Activated naive CD8-positive, alpha-beta T cell treated with anti-CD3 and anti-CD28 coated beads, Interleukin-2, amount 10 ng/mL, durations not matched to agents 7 days and 5 days (primary cell): Measurements from ENCODE around the gene ANP32D. TPM values are rescaled to one million over a fixed set of nuclear protein-coding genes. Genes with fewer than 3 reads are reported as not detected.
"Not testable (repeated sequence)": the region's sequence is repeated elsewhere in the genome, so short reads cannot be mapped to it uniquely, and the experiment has no call there.

Experiments
- ATAC-seq: fragments of 150-1000 bp; cut with Tn5 transposase; one replicate; pipeline ENCODE4 v1.10.0; 2021; ENCODE audit warnings: low read depth, moderate library complexity
- POLR2A ChIA-PET: fragments of 350-600 bp; sonication (Branson Sonifier 250); formaldehyde crosslinking; loops from one replicate; lab custom pipeline; 2021; ENCODE audit warnings: antibody characterized with exemption; lab: Charles Lee
- DNase-seq: peaks from one replicate; pipeline ENCODE4 v3.0.0; 2021
- H3K27ac Mint-ChIP-seq: one replicate; pipeline ENCODE4 v1.8.0; 2022; ENCODE audit warnings: mild to moderate bottlenecking, mixed read lengths
- H3K27me3 Mint-ChIP-seq: one replicate; pipeline ENCODE4 v1.8.0; 2022; ENCODE audit warnings: mild to moderate bottlenecking, moderate library complexity, mixed read lengths
- H3K36me3 Mint-ChIP-seq: one replicate; pipeline ENCODE4 v1.8.0; 2021; ENCODE audit warnings: mild to moderate bottlenecking, mixed read lengths
- H3K4me1 Mint-ChIP-seq: one replicate; pipeline ENCODE4 v1.8.0; 2021; ENCODE audit warnings: mixed read lengths
- H3K4me3 Mint-ChIP-seq: one replicate; pipeline ENCODE4 v1.8.0; 2022; ENCODE audit warnings: mild to moderate bottlenecking, moderate library complexity, mixed read lengths
- H3K9me3 Mint-ChIP-seq: one replicate; pipeline ENCODE4 v1.8.0; 2021; ENCODE audit warnings: mixed read lengths
- total RNA-seq, 2 experiments: library from RNA; stranded (reverse); gene quantifications; one replicate each; pipeline ENCODE4 v1.2.3, GENCODE V29; 2021

Gene ANP32D
- total RNA-seq, result not detected

DNA sequence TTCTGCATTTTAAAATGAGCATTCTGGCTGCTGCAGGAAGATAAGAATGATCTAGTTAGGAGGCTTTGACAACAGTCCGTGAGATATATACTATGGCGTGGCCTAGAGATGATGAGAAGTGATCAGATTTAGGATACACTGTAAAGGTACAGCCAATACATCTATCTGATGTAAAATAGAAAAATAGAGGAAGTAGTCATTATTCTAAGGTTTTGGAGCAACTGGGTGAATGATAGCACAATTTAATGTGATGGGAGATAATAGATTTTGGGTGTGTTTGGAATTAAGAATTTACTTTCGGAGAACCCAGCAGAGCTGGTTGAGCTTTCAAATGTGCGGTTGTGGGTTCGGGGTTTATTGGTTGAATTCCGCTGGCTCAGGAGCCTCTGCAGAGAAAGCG lies at the start of gene ANP32D:
ANP32D (plus strand) TSS at position 301 of the 400 bp plus-strand sequence. CDS start 106 bp downstream, outside the sequence.
- no peak for ATAC-seq
- DNase-seq, result no peak
- no peaks in the 10 kb centered on the region for H3K27me3 Mint-ChIP-seq
- peaks cover 4% of the 10 kb centered on the region for H3K36me3 Mint-ChIP-seq
- peaks cover 35% of the 10 kb centered on the region for H3K9me3 Mint-ChIP-seq
- H3K4me3 Mint-ChIP-seq, result no peak within 1 kb of the TSS
- no peaks in the 10 kb centered on the region for H3K4me1 Mint-ChIP-seq
- H3K27ac Mint-ChIP-seq, result no peak within 1 kb of the TSS
- POLR2A ChIA-PET, result no interaction called here

DNA sequence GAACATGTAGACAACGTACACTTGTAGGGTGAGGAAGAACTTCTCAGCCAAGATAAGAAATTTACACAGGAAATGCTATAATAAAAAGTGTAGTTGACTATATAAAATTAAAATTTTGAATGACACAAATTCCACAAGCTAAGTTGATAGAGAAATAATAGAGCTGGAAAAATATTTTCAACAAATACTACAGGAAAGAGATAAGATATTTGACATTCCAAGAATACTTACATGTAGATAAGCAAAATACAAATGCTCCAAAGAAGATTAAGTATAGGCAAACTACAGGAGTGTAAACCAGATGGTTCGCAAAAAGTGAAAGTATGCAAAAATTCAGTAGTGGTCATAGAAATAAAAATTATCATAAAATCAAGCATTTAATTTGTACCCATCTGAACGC lies 49.2 kb upstream of the ANP32D start:
- H3K27me3 Mint-ChIP-seq, result peaks cover 3% of the 10 kb centered on the region
- H3K4me3 Mint-ChIP-seq, result no peak overlapping the region
- POLR2A ChIA-PET, result no interaction called here
- H3K4me1 Mint-ChIP-seq, result peaks cover 2% of the 10 kb centered on the region
- DNase-seq, result no peak
- no peaks in the 10 kb centered on the region for H3K36me3 Mint-ChIP-seq
- H3K27ac Mint-ChIP-seq, result no peak overlapping the region
- no peak for ATAC-seq
- peaks cover 2% of the 10 kb centered on the region for H3K9me3 Mint-ChIP-seq

DNA sequence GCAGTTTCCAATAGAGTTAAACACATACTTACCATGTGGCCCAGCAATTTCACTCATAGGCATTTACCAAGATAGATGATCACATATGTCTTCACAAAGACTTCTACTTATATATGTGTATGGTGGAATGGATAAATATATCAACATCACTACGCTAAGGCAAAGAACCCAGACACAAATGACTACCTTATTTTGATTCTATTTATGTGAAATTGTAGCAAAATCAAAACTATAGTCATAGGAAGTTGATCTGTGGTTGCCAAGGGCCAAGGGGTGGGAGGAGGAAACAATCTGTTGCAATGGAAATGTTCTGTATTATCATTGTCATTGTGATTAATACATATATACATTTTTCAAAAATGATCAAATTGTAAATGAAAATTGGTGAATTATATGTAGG lies 47.7 kb upstream of the ANP32D start:
- Mint-ChIP-seq H3K4me1 (peaks cover 2% of the 10 kb centered on the region), H3K27me3 (peaks cover 7% of the 10 kb centered on the region), H3K4me3 (no peak overlapping the region), H3K36me3 (no peaks in the 10 kb centered on the region), H3K9me3 (peaks cover 6% of the 10 kb centered on the region), H3K27ac (no peak overlapping the region)
- DNase-seq, result no peak
- POLR2A ChIA-PET, result no interaction called here
- no peak for ATAC-seq

DNA sequence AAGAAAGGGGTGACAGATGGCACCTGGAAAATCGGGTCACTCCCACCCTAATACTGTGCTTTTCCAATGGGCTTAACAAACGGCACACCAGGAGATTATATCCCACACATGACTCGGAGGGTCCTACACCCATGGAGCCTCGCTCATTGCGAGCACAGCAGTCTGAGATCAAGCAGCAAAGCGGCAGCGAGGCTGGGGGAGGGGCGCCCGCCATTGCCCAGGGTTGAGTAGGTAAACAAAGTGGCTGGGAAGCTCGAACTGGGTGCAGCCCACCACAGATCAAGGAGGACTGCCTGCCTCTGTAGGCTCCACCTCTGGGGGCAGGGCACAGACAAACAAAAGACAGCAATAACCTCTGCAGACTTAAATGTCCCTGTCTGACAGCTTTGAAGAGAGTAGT lies 38.3 kb upstream of the ANP32D start:
- H3K4me3 Mint-ChIP-seq, H3K9me3 Mint-ChIP-seq, DNase-seq, H3K36me3 Mint-ChIP-seq, H3K4me1 Mint-ChIP-seq, H3K27ac Mint-ChIP-seq, H3K27me3 Mint-ChIP-seq, ATAC-seq, POLR2A ChIA-PET: not testable (repeated sequence)

DNA sequence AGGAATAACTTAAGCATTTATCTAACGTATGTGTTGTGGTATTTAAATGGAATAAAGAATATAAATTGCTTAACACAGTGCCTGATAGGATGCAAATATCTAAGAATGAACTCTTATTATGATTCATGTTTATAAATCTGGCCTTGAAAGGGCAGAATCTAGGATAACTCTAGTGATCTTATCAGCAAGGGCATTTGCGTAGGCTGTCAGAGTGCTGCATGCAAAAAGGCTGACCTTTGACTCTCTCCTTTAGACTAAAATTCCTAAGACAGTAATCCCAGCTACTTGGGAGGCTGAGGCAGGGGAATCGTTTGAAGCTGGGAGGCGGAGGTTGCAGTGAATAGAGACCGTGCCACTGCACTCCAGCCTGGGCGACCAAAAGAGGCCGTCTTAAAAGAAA lies 31.3 kb upstream of the ANP32D start:
- no peak for ATAC-seq
- H3K27ac Mint-ChIP-seq, result no peak overlapping the region
- H3K36me3 Mint-ChIP-seq, result peaks cover 2% of the 10 kb centered on the region
- POLR2A ChIA-PET, result no interaction called here
- H3K4me1 Mint-ChIP-seq, result no peaks in the 10 kb centered on the region
- no peak overlapping the region for H3K4me3 Mint-ChIP-seq
- DNase-seq, result no peak
- H3K9me3 Mint-ChIP-seq, result peaks cover 3% of the 10 kb centered on the region
- no peaks in the 10 kb centered on the region for H3K27me3 Mint-ChIP-seq

DNA sequence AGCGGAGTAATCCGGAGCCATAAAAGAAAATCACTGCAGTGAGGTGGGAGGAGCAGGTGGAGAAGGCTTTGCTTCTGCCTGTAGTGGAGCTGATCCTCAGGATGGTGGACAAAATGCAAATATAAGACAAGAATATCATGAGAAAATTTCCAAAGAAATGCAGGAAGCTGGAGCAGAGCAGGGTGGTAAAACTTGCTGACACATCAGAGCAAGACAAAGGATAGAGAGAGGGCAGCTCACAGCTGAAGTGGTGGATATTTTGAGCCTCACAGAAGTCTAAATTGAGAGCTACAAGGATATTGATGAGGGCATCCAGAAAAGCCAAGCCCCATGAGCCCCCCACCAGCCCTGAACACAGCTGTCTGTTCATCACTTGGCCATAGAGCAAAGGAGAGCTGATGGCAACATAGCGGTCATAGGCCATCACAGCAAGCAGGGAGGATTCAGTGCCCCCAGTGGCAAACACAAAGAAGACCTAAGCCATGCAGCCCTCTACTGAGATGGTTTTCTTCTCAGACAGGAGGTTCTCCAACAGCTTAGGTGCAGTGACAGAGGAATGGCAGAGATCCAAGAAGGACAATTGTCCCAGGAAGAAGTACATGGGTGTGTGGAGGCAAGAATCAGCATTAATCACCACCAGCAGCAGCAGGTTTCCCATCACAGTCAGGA lies 30.0 kb upstream of the ANP32D start:
- POLR2A ChIA-PET, result no interaction called here
- Mint-ChIP-seq H3K27ac (no peak overlapping the region), H3K4me3 (no peak overlapping the region), H3K27me3 (no peaks in the 10 kb centered on the region), H3K9me3 (no peaks in the 10 kb centered on the region), H3K36me3 (peaks cover 2% of the 10 kb centered on the region), H3K4me1 (no peaks in the 10 kb centered on the region)
- DNase-seq (no peak), ATAC-seq (no peak)

DNA sequence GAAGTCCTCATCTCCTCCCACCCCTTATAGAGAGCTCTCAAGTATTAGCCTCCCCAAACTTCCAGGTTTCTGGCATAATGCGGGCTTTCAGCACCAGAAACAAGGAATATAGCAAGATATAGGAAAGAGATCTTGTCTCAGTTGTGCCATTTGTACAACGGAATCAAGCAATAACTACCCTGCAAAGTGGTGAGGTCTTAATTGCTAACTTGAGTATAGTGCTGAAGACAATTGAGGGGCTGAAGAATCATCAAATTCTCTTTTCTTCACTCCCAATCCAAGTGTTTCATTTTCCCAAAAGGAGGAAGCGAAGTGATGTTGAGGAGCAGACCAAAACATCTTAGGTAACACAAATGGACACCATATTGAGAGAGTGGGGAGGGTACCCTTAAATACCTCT lies 26.8 kb upstream of the ANP32D start:
- ATAC-seq (no peak), DNase-seq (no peak)
- POLR2A ChIA-PET, result no interaction called here
- Mint-ChIP-seq H3K9me3 (peaks cover 11% of the 10 kb centered on the region), H3K27me3 (no peaks in the 10 kb centered on the region), H3K27ac (no peak overlapping the region), H3K4me1 (no peaks in the 10 kb centered on the region), H3K36me3 (no peaks in the 10 kb centered on the region), H3K4me3 (no peak overlapping the region)

DNA sequence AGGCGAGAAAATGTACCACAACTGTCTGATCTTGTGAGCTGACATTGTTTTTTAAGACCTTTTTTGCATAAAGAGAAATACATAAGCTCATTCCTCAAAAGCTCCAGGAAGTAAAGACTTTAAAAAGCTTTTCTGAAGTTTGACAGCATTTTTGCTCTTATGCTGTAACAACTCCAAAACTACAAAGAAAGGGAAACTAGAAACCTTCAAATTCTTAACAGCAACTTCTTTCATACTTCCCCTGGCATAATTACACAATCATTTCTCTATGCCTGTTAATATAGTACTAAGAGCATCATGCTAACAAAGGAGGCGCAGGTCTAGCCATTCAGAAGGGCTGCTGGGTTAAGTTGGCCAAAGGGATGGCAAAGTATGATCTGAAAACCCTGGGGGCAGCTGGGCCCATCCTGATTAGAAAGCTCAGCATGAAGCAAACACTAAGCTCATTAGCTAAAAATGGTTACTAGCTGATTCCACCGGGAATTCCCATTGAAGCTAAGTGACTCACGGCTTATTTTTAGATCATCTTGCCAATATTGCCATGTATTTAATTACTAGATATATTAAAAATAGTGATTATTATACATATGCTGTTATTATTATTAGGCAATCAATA lies 26.1 kb upstream of the ANP32D start:
- Mint-ChIP-seq H3K4me3 (no peak overlapping the region), H3K9me3 (peaks cover 12% of the 10 kb centered on the region), H3K27ac (no peak overlapping the region), H3K27me3 (peaks cover 1% of the 10 kb centered on the region), H3K4me1 (no peaks in the 10 kb centered on the region), H3K36me3 (no peaks in the 10 kb centered on the region)
- ATAC-seq (no peak), DNase-seq (no peak)
- POLR2A ChIA-PET, result no interaction called here

DNA sequence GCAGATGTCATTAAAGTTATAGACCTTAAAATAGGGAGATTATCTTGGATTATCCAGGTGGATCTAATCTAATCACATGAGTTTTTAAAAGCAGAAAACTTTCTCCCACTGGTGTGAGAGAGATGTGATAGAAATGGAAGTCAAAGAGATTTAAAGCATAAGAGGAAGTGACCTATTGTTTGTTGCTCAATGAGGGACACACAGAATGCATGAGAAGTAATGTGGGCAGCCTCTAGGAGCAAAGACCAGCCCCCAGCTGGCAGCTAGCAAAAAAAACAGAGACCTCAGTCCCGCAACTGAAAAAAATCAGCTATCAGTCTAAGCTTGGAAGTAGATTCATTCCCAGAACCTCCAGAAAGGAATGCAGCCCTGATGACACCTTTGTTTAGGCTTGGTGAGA lies 24.6 kb upstream of the ANP32D start:
- Mint-ChIP-seq H3K36me3 (no peaks in the 10 kb centered on the region), H3K27me3 (peaks cover 4% of the 10 kb centered on the region), H3K4me1 (no peaks in the 10 kb centered on the region), H3K27ac (no peak overlapping the region), H3K4me3 (no peak overlapping the region), H3K9me3 (peaks cover 12% of the 10 kb centered on the region)
- ATAC-seq, result no peak
- POLR2A ChIA-PET, result no interaction called here
- DNase-seq, result no peak

DNA sequence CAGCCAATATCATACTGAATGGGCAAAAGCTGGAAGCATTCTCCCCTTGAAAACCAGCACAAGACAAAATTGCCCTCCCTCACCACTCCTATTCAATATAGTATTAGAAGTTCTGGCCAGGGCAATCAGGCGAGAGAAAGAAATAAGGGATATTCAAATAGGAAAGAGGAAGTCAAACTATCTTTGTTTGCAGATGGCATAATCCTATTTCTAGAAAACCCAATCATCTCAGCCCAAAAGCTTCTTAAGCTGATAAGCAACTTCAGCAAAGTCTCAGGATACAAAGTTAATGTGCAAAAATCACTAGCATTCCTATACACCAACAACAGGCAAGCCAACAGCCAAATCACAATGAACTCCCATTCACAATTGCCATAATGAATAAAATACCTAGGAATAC lies 21.0 kb upstream of the ANP32D start:
- ATAC-seq (no peak), DNase-seq (no peak)
- no peak overlapping the region for H3K27ac Mint-ChIP-seq
- peaks cover 4% of the 10 kb centered on the region for H3K27me3 Mint-ChIP-seq
- H3K4me1 Mint-ChIP-seq, result no peaks in the 10 kb centered on the region
- H3K4me3 Mint-ChIP-seq, result no peak overlapping the region
- H3K9me3 Mint-ChIP-seq, result peaks cover 12% of the 10 kb centered on the region
- POLR2A ChIA-PET, result no interaction called here
- H3K36me3 Mint-ChIP-seq, result no peaks in the 10 kb centered on the region

DNA sequence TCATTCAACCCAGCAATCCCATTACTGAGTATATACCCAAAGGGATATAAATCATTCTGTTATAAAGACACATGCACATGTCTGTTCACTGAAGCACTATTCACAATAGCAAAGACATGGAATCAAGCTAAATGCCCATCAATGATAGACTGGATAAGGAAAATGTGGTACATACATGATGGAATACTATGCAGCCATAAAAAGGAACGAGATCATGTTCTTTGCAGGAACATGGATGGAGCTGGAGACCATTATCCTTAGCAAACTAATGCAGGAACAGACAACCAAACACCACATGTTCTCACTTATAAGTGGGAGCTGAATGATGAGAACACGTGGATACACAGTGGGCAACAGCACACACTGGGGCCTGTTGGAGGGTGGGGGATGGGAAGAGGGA lies 19.4 kb upstream of the ANP32D start:
- H3K4me3 Mint-ChIP-seq, H3K4me1 Mint-ChIP-seq, POLR2A ChIA-PET, DNase-seq, ATAC-seq, H3K27ac Mint-ChIP-seq, H3K36me3 Mint-ChIP-seq, H3K27me3 Mint-ChIP-seq: not testable (repeated sequence)
- H3K9me3 Mint-ChIP-seq, result peaks cover 12% of the 10 kb centered on the region

DNA sequence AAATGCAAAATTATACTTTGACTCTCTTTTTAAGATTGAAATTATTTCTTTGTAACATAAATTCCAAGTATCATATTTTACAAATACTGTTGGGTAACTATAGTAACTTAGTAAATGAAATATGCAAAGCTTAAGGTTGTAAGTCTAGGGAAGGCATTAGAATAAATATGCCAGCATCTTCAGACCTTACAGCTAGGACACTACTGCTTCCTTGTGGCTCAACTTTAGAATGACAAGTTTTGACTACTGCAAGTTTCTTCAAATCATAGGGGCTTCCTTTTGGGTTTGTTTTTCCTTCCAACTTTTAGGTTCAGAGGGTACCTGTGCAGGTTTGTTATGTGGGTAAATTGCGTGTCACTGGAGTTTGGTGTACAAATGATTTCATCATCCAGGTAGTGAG lies 17.7 kb upstream of the ANP32D start:
- H3K36me3 Mint-ChIP-seq, result no peaks in the 10 kb centered on the region
- H3K4me1 Mint-ChIP-seq, result no peaks in the 10 kb centered on the region
- peaks cover 4% of the 10 kb centered on the region for H3K27me3 Mint-ChIP-seq
- ATAC-seq (no peak), DNase-seq (no peak)
- no peak overlapping the region for H3K27ac Mint-ChIP-seq
- H3K9me3 Mint-ChIP-seq, result peaks cover 6% of the 10 kb centered on the region
- POLR2A ChIA-PET, result no interaction called here
- H3K4me3 Mint-ChIP-seq, result no peak overlapping the region

DNA sequence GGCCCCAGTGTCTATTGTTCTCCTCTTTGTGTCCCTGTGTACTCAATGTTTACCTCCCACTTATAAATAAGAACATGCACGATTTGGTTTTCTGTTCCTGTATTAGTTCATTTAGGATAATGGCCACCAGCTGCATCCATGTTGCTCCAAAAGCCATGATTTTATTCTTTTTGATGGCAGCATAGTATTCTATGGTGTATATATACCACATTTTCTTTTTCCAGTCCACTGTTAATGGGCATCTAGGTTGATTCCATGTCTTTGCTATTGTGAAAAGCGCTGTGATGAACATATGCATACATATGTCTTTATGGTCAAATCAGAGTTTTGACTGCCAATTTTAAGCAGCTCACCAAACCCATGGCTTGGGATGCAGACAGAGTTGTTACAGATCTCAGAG lies 17.2 kb upstream of the ANP32D start:
- Mint-ChIP-seq H3K9me3 (peaks cover 3% of the 10 kb centered on the region), H3K36me3 (no peaks in the 10 kb centered on the region), H3K27me3 (peaks cover 4% of the 10 kb centered on the region), H3K4me3 (no peak overlapping the region), H3K4me1 (no peaks in the 10 kb centered on the region), H3K27ac (no peak overlapping the region)
- ATAC-seq, result no peak
- no peak for DNase-seq
- POLR2A ChIA-PET, result no interaction called here

DNA sequence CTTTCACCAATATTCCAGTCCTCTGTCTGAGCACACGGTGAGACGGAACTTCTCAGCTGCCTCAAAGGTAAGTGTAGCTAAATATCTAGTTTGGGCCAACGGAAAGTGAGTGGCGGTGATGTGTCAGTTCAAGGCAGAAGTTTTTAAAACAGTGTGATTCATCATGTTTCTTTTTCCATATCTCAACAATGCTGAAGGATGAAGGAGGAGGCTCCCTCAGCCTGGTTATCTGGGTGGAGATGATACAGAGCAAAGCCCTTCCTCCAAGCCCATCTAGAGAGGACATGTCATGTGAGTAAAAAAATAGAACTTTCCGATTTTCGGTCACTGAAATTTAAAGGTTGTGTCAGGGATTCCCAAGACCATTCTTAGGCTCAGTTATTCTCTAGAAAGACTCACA lies 13.1 kb upstream of the ANP32D start:
- ATAC-seq, result no peak
- no peak for DNase-seq
- peaks cover 1% of the 10 kb centered on the region for H3K9me3 Mint-ChIP-seq
- no peaks in the 10 kb centered on the region for H3K4me1 Mint-ChIP-seq
- POLR2A ChIA-PET, result no interaction called here
- no peak overlapping the region for H3K27ac Mint-ChIP-seq
- H3K4me3 Mint-ChIP-seq, result no peak overlapping the region
- peaks cover 10% of the 10 kb centered on the region for H3K27me3 Mint-ChIP-seq
- no peaks in the 10 kb centered on the region for H3K36me3 Mint-ChIP-seq
